Neural crest cell (in vitro differentiated cells): Measurements from ENCODE around the gene EPHB6. TPM values are rescaled to one million over a fixed set of nuclear protein-coding genes. Genes with fewer than 3 reads are reported as not detected.
A peak's percentile ranks its signal among the peaks of the same experiment; 100 is the strongest.

Experiments used
- DNase-seq: peaks from one replicate; pipeline ENCODE4 v3.0.0; 2021; ENCODE audit warnings: low read depth, mixed read lengths, low spot score
- H3K27ac Mint-ChIP-seq: one replicate; pipeline ENCODE4 v1.8.0; 2021; ENCODE audit warnings: mild to moderate bottlenecking, mixed read lengths; ENCODE audit not compliant: unreplicated experiment
- H3K27me3 Mint-ChIP-seq: 2 replicates; pipeline ENCODE4 v1.8.0; 2021; ENCODE audit warnings: low read depth, mild to moderate bottlenecking, mixed read lengths
- H3K36me3 Mint-ChIP-seq: 2 replicates; pipeline ENCODE4 v1.8.0; 2021; ENCODE audit warnings: low read depth, mild to moderate bottlenecking, mixed read lengths
- H3K4me1 Mint-ChIP-seq: 2 replicates; pipeline ENCODE4 v1.8.0; 2021; ENCODE audit warnings: mixed read lengths
- H3K4me3 Mint-ChIP-seq: one replicate; pipeline ENCODE4 v1.8.0; 2021; ENCODE audit warnings: mild to moderate bottlenecking, mixed read lengths
- H3K9me3 Mint-ChIP-seq: 2 replicates; pipeline ENCODE4 v1.8.0; 2021; ENCODE audit warnings: mixed read lengths
- CTCF ChIP-seq: fragments of 200-600 bp; sonication (generic); conservative IDR thresholded peaks from 2 replicates; pipeline ENCODE4 v1.5.0; 2021; ENCODE audit warnings: antibody characterized with exemption, mild to moderate bottlenecking
- total RNA-seq: library from RNA; stranded (reverse); gene quantifications from 2 replicates; pipeline ENCODE4 v1.2.1, GENCODE V29; 2021

The EPHB6 gene
- total RNA-seq, 1 donor from 2014 or later: 12.3 TPM

GRCh38 chr7:142847353-142847752 is 7.5 kb upstream of the EPHB6 start:
- H3K27me3 Mint-ChIP-seq: peaks cover 21% of the 10 kb centered on the region
- DNase-seq: no peak
- H3K36me3 Mint-ChIP-seq: no peaks in the 10 kb centered on the region
- no peak overlapping the region for H3K4me3 Mint-ChIP-seq
- H3K9me3 Mint-ChIP-seq: no peaks in the 10 kb centered on the region
- H3K4me1 Mint-ChIP-seq: no peaks in the 10 kb centered on the region
- no peak overlapping the region for H3K27ac Mint-ChIP-seq
- no peak for TF ChIP-seq CTCF

GRCh38 chr7:142851269-142851668 is 3.6 kb upstream of the EPHB6 start:
- no peak for TF ChIP-seq CTCF
- H3K9me3 Mint-ChIP-seq: no peaks in the 10 kb centered on the region
- no peak for DNase-seq
- H3K27me3 Mint-ChIP-seq: peaks cover 30% of the 10 kb centered on the region
- H3K4me3 Mint-ChIP-seq: no peak overlapping the region
- no peak overlapping the region for H3K27ac Mint-ChIP-seq
- H3K36me3 Mint-ChIP-seq: no peaks in the 10 kb centered on the region
- H3K4me1 Mint-ChIP-seq: peaks cover 4% of the 10 kb centered on the region

GRCh38 chr7:142851919-142852318 is 3.0 kb upstream of the EPHB6 start:
- no peaks in the 10 kb centered on the region for H3K9me3 Mint-ChIP-seq

GRCh38 chr7:142853739-142854371 is 1.0 kb upstream of the EPHB6 start:
- H3K36me3 Mint-ChIP-seq: no peaks in the 10 kb centered on the region
- H3K27ac Mint-ChIP-seq: no peak overlapping the region
- H3K9me3 Mint-ChIP-seq: no peaks in the 10 kb centered on the region
- TF ChIP-seq CTCF: peak; percentile 85
- peak; percentile 65 for DNase-seq
- H3K4me3 Mint-ChIP-seq: peak overlapping the region; percentile 93
- peaks cover 31% of the 10 kb centered on the region for H3K27me3 Mint-ChIP-seq
- peaks cover 9% of the 10 kb centered on the region for H3K4me1 Mint-ChIP-seq

More at GRCh38 chr7:142851919-142852318, 3.0 kb upstream of the EPHB6 start:
- Mint-ChIP-seq H3K27me3 (peaks cover 34% of the 10 kb centered on the region), H3K27ac (no peak overlapping the region), H3K4me1 (peaks cover 7% of the 10 kb centered on the region), H3K4me3 (peak overlapping the region; percentile 55), H3K36me3 (no peaks in the 10 kb centered on the region)
- no peak for DNase-seq
- no peak for TF ChIP-seq CTCF

- DNase-seq: no peak
- Mint-ChIP-seq H3K4me1 (peaks cover 16% of the 10 kb centered on the region), H3K36me3 (no peaks in the 10 kb centered on the region), H3K4me3 (peak overlapping the region; percentile 86), H3K9me3 (no peaks in the 10 kb centered on the region), H3K27ac (no peak overlapping the region), H3K27me3 (peaks cover 27% of the 10 kb centered on the region)
- TF ChIP-seq CTCF: peak; percentile 29
Measured at GRCh38 chr7:142855114-142855743, 353 bp downstream of the EPHB6 start.
